ENCODE measurements around the gene TRMT44.

TRMT44 gene

GRCh38 chr4:8473198-8473919, 32.8 kb downstream of the TRMT44 start:
- no peak for TF ChIP-seq ZBTB7A (IDR thresholded peaks at IDR 0.05; ENCODE audit: low read depth)
- no peak for TF ChIP-seq CREB1 (IDR thresholded peaks at IDR 0.05; ENCODE audit: low read depth)
- no peak for TF ChIP-seq TCF12 (IDR thresholded peaks at IDR 0.05; ENCODE audit: low read depth)
- TF ChIP-seq RAD21 (IDR thresholded peaks at IDR 0.05; ENCODE audit: low read depth), result no peak
- TF ChIP-seq USF1 (IDR thresholded peaks at IDR 0.05), result no peak
- TF ChIP-seq EP300 (IDR thresholded peaks at IDR 0.05; ENCODE audit: borderline replicate concordance), result no peak
- no peak for TF ChIP-seq YY1 (IDR thresholded peaks at IDR 0.05; ENCODE audit: low read depth)
- TF ChIP-seq CEBPB (IDR thresholded peaks at IDR 0.05), result no peak
- TF ChIP-seq MAX (IDR thresholded peaks at IDR 0.05), result no peak
- TF ChIP-seq NFIC (IDR thresholded peaks at IDR 0.05), result no peak
- TF ChIP-seq EGR1 (IDR thresholded peaks at IDR 0.05), result no peak
- TF ChIP-seq FOXM1 (IDR thresholded peaks at IDR 0.05; ENCODE audit: borderline replicate concordance, low read depth), result no peak
- TF ChIP-seq TAF1 (IDR thresholded peaks at IDR 0.05; ENCODE audit: low read depth), result no peak
- TF ChIP-seq REST (IDR thresholded peaks at IDR 0.05; ENCODE audit: low read depth), result no peak
- no peak for TF ChIP-seq TEAD4 (IDR thresholded peaks at IDR 0.05)

- TF ChIP-seq ZBTB7A (IDR thresholded peaks at IDR 0.05; ENCODE audit: low read depth) (no peak), CREB1 (IDR thresholded peaks at IDR 0.05; ENCODE audit: low read depth) (no peak), USF1 (IDR thresholded peaks at IDR 0.05) (no peak), TEAD4 (IDR thresholded peaks at IDR 0.05) (no peak), YY1 (IDR thresholded peaks at IDR 0.05; ENCODE audit: low read depth) (no peak), TCF12 (IDR thresholded peaks at IDR 0.05; ENCODE audit: low read depth) (no peak), FOXM1 (IDR thresholded peaks at IDR 0.05; ENCODE audit: borderline replicate concordance, low read depth) (no peak), EGR1 (IDR thresholded peaks at IDR 0.05) (no peak), RAD21 (IDR thresholded peaks at IDR 0.05; ENCODE audit: low read depth) (no peak), NFIC (IDR thresholded peaks at IDR 0.05) (no peak), TAF1 (IDR thresholded peaks at IDR 0.05; ENCODE audit: low read depth) (no peak), EP300 (IDR thresholded peaks at IDR 0.05; ENCODE audit: borderline replicate concordance) (no peak), CEBPB (IDR thresholded peaks at IDR 0.05) (no peak), REST (IDR thresholded peaks at IDR 0.05; ENCODE audit: low read depth) (no peak), MAX (IDR thresholded peaks at IDR 0.05) (no peak)
Observed at GRCh38 chr4:8473920-8474590, 33.5 kb downstream of the TRMT44 start.

GRCh38 chr4:8474856-8475255, 34.3 kb downstream of the TRMT44 start:
- no peak for TF ChIP-seq NFIC (IDR thresholded peaks at IDR 0.05)
- no peak for TF ChIP-seq MAX (IDR thresholded peaks at IDR 0.05)
- no peak for TF ChIP-seq TAF1 (IDR thresholded peaks at IDR 0.05; ENCODE audit: low read depth)
- no peak for TF ChIP-seq EP300 (IDR thresholded peaks at IDR 0.05; ENCODE audit: borderline replicate concordance)
- TF ChIP-seq RAD21 (IDR thresholded peaks at IDR 0.05; ENCODE audit: low read depth), result no peak
- no peak for TF ChIP-seq CEBPB (IDR thresholded peaks at IDR 0.05)
- TF ChIP-seq TCF12 (IDR thresholded peaks at IDR 0.05; ENCODE audit: low read depth), result no peak
- no peak for TF ChIP-seq USF1 (IDR thresholded peaks at IDR 0.05)
- no peak for TF ChIP-seq CREB1 (IDR thresholded peaks at IDR 0.05; ENCODE audit: low read depth)
- no peak for TF ChIP-seq YY1 (IDR thresholded peaks at IDR 0.05; ENCODE audit: low read depth)
- no peak for TF ChIP-seq ZBTB7A (IDR thresholded peaks at IDR 0.05; ENCODE audit: low read depth)
- no peak for TF ChIP-seq FOXM1 (IDR thresholded peaks at IDR 0.05; ENCODE audit: borderline replicate concordance, low read depth)
- no peak for TF ChIP-seq REST (IDR thresholded peaks at IDR 0.05; ENCODE audit: low read depth)
- no peak for TF ChIP-seq EGR1 (IDR thresholded peaks at IDR 0.05)
- no peak for TF ChIP-seq TEAD4 (IDR thresholded peaks at IDR 0.05)
